ENCODE data around the gene SMAD6.
"Not testable (repeated sequence)": the region's sequence is repeated elsewhere in the genome, so short reads cannot be mapped to it uniquely, and the experiment has no call there.

SMAD6 gene

GRCh38 chr15:66675446-66675845 lies 26.6 kb upstream of the SMAD6 start:
- no peak for DNase-seq (ENCODE audit: low read depth)

GRCh38 chr15:66677336-66677735 lies 24.7 kb upstream of the SMAD6 start:
- DNase-seq (ENCODE audit: low read depth): no peak

GRCh38 chr15:66679061-66679656 lies 22.9 kb upstream of the SMAD6 start:
- DNase-seq (ENCODE audit: low read depth): no peak

GRCh38 chr15:66679657-66680108 lies 22.4 kb upstream of the SMAD6 start:
- DNase-seq (ENCODE audit: low read depth): no peak

- DNase-seq (ENCODE audit: low read depth): no peak
Measured at GRCh38 chr15:66680502-66680901, 21.5 kb upstream of the SMAD6 start.

- no peak for DNase-seq (ENCODE audit: low read depth)
Measured at GRCh38 chr15:66681395-66681794, 20.6 kb upstream of the SMAD6 start.

GRCh38 chr15:66682246-66682645 lies 19.8 kb upstream of the SMAD6 start:
- no peak for DNase-seq (ENCODE audit: low read depth)

GRCh38 chr15:66682865-66683264 lies 19.2 kb upstream of the SMAD6 start:
- DNase-seq (ENCODE audit: low read depth): no peak

GRCh38 chr15:66684136-66684681 lies 17.8 kb upstream of the SMAD6 start:
- DNase-seq (ENCODE audit: low read depth): no peak

GRCh38 chr15:66685638-66686150 lies 16.3 kb upstream of the SMAD6 start:
- DNase-seq (ENCODE audit: low read depth): no peak

GRCh38 chr15:66690912-66691311 lies 11.1 kb upstream of the SMAD6 start:
- DNase-seq (ENCODE audit: low read depth): not testable (repeated sequence)

GRCh38 chr15:66691727-66692126 lies 10.3 kb upstream of the SMAD6 start:
- DNase-seq (ENCODE audit: low read depth): no peak

GRCh38 chr15:66692391-66692790 lies 9.6 kb upstream of the SMAD6 start:
- DNase-seq (ENCODE audit: low read depth): no peak

GRCh38 chr15:66692808-66693596 lies 9.0 kb upstream of the SMAD6 start:
- no peak for DNase-seq (ENCODE audit: low read depth)

- no peak for DNase-seq (ENCODE audit: low read depth)
Measured at GRCh38 chr15:66696770-66697169, 5.3 kb upstream of the SMAD6 start.

GRCh38 chr15:66698318-66698961 lies 3.6 kb upstream of the SMAD6 start:
- peak; percentile 30 for DNase-seq (ENCODE audit: low read depth)

GRCh38 chr15:66698971-66699370 lies 3.1 kb upstream of the SMAD6 start:
- no peak for DNase-seq (ENCODE audit: low read depth)

- DNase-seq (ENCODE audit: low read depth): no peak
Measured at GRCh38 chr15:66700412-66700801, 1.6 kb upstream of the SMAD6 start.

- DNase-seq (ENCODE audit: low read depth): peak; percentile 56
Measured at GRCh38 chr15:66700802-66701421, 1.1 kb upstream of the SMAD6 start.

- no peak for DNase-seq (ENCODE audit: low read depth)
Measured at GRCh38 chr15:66701422-66702034, 508 bp upstream of the SMAD6 start.

GRCh38 chr15:66702787-66703539 lies 927 bp downstream of the SMAD6 start:
- no peak for DNase-seq (ENCODE audit: low read depth)
